Measurements from ENCODE around the gene NUFIP1. TPM values are rescaled to one million over a fixed set of nuclear protein-coding genes. Genes with fewer than 3 reads are reported as not detected.

NUFIP1 gene
- total and polyA plus RNA-seq, 2 of the 8 experiments (the other 6 are each of a cell fraction or from before 2014, with no cell fraction given) = 4.6 to 16.6 TPM

DNA sequence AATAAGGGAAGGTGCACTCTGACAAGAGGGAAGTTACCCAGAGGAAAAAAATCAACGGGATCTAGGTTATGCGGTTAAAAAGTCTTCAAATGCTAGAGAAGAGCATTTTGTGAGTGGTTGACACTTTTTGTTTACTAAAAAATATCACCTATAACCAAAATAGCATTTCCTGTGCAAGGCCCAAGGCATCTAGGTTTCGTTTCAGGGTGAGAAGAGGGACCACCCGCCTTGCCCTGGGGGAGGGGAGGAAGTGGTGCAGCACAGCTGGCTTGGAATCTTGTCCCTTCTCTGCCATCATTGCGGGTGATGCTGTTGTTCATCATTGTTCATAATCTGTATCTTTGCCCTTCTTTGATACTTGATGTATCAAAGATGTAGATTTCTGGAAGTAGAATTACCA lies 80.6 kb downstream of the NUFIP1 start:
- CTCF ChIA-PET (ENCODE audit: partially characterized antibody) = interaction anchor here (1.2 kb wide), 1 partner anchor 373 kb away, joined by 3 read pairs; no protein-coding TSS in a partner anchor
- no peak overlapping the region for H3K4ac ChIP-seq (replicated peaks; ENCODE audit: insufficient read length, low read depth, low read length)

More for the DNA sequence above, 80.6 kb downstream of the NUFIP1 start:
- Histone ChIP-seq H3K4me1 (replicated peaks in 1 of 4; ENCODE audit: control insufficient read depth in 3 of 4, insufficient read depth in 4 of 4, low read length in 3 of 4) (peaks cover 0 to 6% (median 0%) of the 10 kb centered on the region in 4 experiments; a peak in 3 of 7 replicates), H3K4me3 (ENCODE audit: extremely low read depth in 1 of 4, insufficient read depth in 2 of 4, low read depth in 3 of 4, low read length in 4 of 4) (no peak overlapping the region), H3K4me2 (ENCODE audit: insufficient read depth in 1 of 2, low read depth in 2 of 2, low read length in 2 of 2) (no peak overlapping the region), H4K91ac (replicated peaks; ENCODE audit: insufficient read length, low read length) (no peak overlapping the region), H3K23me2 (ENCODE audit: low read depth, low read length) (no peaks in the 10 kb centered on the region), H2BK120ac (replicated peaks; ENCODE audit: low read depth, low read length) (no peak overlapping the region), H3K18ac (ENCODE audit: extremely low read depth, low read length) (no peak overlapping the region), H4K8ac (ENCODE audit: extremely low read depth, insufficient read depth, low read length) (no peak overlapping the region), H3K79me2 (ENCODE audit: control insufficient read depth in 1 of 2, insufficient read depth in 2 of 2, low read length in 2 of 2) (no peaks in the 10 kb centered on the region), H4K5ac (ENCODE audit: insufficient read length, low read depth, low read length) (no peak overlapping the region), H3K27ac (ENCODE audit: low read depth, low read length) (no peak overlapping the region), H3K36me3 (ENCODE audit: control insufficient read depth in 2 of 4, insufficient read depth in 4 of 4, low read length in 3 of 4) (no peaks in the 10 kb centered on the region), H3K9ac (replicated peaks in 1 of 4; ENCODE audit: extremely low read depth in 1 of 4, low read depth in 3 of 4, low read length in 3 of 4) (no peak overlapping the region), H3K56ac (replicated peaks; ENCODE audit: insufficient read length, low read depth, low read length) (no peak overlapping the region), H3K9me3 (ENCODE audit: insufficient read depth in 2 of 2, low read depth in 1 of 2, low read length in 1 of 2) (peaks cover 9 to 16% of the 10 kb centered on the region in 2 experiments), H2AK5ac (ENCODE audit: low read depth, low read length) (no peak overlapping the region), H3K79me1 (ENCODE audit: low read depth, low read length) (no peaks in the 10 kb centered on the region), H3K23ac (ENCODE audit: insufficient read length) (no peak overlapping the region), H2BK15ac (ENCODE audit: low read length) (no peak overlapping the region), H2BK12ac (ENCODE audit: low read depth, low read length) (no peak overlapping the region), H2BK5ac (ENCODE audit: low read depth, low read length) (no peak overlapping the region), H3K14ac (ENCODE audit: insufficient read length) (no peak overlapping the region), H2AFZ (ENCODE audit: low read length) (0 out of 2 replicates have a peak overlapping the region, but pooled peaks have one; percentile 78), H2BK20ac (ENCODE audit: low read length) (no peak overlapping the region), H3K27me3 (replicated peaks in 1 of 4; ENCODE audit: control insufficient read depth in 3 of 4, extremely low read depth in 1 of 4, insufficient read depth in 3 of 4, low read length in 3 of 4) (no peaks in the 10 kb centered on the region), H4K20me1 (replicated peaks in 1 of 2; ENCODE audit: control insufficient read depth in 1 of 2, insufficient read depth in 2 of 2, low read length in 2 of 2) (no peaks in the 10 kb centered on the region)
- 76% methylated on average over 5 of the region's 5 CpGs; no CpG with 5 or more reads in 1 of the 2 experiments for WGBS, 2 experiments (ENCODE audit: extremely low coverage in 1 of 2, insufficient coverage in 1 of 2, insufficient read length in 1 of 2, insufficient replicate concordance in 2 of 2, low coverage in 1 of 2, low lambda C conversion rate in 2 of 2, missing lambda C conversion rate in 1 of 2)
- POLR2A ChIA-PET (ENCODE audit: partially characterized antibody) = interaction anchor here (1.1 to 2.3 kb wide), 2 partner anchors 10 to 11 kb away, joined by 3 to 5 read pairs; no protein-coding TSS in a partner anchor
- no peak for DNase-seq (ENCODE audit: low read depth in 1 of 2, low spot score in 2 of 2)
- no peak for FAIRE-seq
- TF ChIP-seq HDAC6 (IDR thresholded peaks at IDR 0.05; ENCODE audit: low read depth, low read length) (no peak), CEBPB (IDR thresholded peaks at IDR 0.05; ENCODE audit: low read depth, low read length) (no peak), NANOG (IDR thresholded peaks at IDR 0.05; ENCODE audit: insufficient read depth, low read depth, low read length, poor library complexity, severe bottlenecking) (no peak)
